ENCODE results near the gene UQCRH.

DNA sequence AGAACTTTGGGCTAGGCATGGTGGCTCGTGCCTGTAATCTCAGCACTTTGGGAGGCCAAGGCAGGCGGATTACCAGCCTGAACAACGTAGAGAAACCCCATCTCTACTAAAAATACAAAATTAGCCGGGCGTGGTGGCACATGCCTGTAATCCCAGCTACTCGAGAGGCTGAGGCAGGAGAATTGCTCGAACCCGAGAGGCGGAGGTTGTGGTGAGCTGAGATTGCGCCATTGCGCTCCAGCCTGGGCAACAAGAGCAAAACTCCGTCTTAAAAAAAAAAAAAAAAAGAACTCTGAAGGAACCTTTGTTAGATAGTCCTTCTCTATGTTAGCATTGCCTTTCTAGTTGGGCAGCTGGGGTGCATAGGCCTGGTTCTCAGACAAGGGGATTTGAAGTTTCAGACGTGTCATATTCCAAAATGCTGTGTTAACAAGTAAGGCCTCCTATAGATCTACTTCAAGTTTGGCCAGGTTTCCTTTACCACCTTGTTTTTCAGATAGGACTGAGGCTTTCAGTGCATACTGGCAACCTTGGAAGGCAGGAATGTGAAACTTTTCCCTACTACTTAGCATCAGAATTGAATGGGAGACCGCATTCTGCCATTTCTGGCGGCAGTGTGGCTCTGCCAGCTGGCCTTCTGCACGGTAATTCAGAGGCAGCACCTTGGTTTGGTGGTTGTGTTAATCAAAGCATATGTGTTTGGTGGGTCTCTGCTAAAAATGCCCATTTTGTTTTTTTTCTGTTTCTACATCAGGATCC lies 6.1 kb downstream of the UQCRH start:
- TF ChIP-seq YY1 (IDR thresholded peaks at IDR 0.05; ENCODE audit: insufficient read depth, insufficient read length) (no peak), ZNF274 (IDR thresholded peaks at IDR 0.05; ENCODE audit: low read depth, low read length) (no peak), SUZ12 (IDR thresholded peaks at IDR 0.05; ENCODE audit: extremely low read depth, insufficient read depth, insufficient read length) (no peak)

All from NT2/D1 (cell line).